Measurements from ENCODE around the gene TRIP6.
A peak's percentile ranks its signal among the peaks of the same experiment; 100 is the strongest.

Gene TRIP6

DNA sequence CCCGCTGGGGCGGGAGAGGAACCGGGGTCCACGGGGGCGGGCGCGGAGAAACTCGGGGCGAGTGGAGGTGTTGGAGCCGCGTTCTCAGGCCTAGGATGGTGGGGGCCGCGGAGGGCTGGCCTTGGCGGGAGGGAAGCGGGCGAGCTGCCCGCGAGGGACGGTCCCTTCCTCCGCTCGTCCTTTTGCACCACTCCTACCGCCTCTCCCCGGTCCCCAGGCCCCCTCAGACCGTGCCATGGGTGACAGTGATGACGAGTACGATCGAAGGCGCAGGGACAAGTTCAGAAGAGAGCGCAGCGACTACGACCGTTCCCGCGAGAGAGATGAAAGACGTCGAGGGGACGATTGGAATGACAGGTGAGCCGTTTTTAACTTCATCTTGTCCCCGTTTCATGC is 8.2 kb downstream of the TRIP6 start:
- Histone ChIP-seq H3K79me2 (peaks cover 36% of the 10 kb centered on the region), H3K36me3 (ENCODE audit: control insufficient read depth, insufficient read depth, low read length) (no peaks in the 10 kb centered on the region), H2AFZ (peak overlapping the region; percentile 90), H3K9me3 (ENCODE audit: control insufficient read depth, low read length) (no peaks in the 10 kb centered on the region), H3K9ac (peak overlapping the region; percentile 96), H3K27ac (peak overlapping the region; percentile 93), H3K4me3 (ENCODE audit: low read depth, low read length) (peak overlapping the region; percentile 97), H3K4me1 (peaks cover 16% of the 10 kb centered on the region), H3K4me2 (ENCODE audit: low read length) (peak overlapping the region; percentile 92), H3K27me3 (ENCODE audit: control insufficient read depth, insufficient read depth, low read length) (no peaks in the 10 kb centered on the region)
- TF ChIP-seq CTCF (IDR thresholded peaks at IDR 0.05): no peak

DNA sequence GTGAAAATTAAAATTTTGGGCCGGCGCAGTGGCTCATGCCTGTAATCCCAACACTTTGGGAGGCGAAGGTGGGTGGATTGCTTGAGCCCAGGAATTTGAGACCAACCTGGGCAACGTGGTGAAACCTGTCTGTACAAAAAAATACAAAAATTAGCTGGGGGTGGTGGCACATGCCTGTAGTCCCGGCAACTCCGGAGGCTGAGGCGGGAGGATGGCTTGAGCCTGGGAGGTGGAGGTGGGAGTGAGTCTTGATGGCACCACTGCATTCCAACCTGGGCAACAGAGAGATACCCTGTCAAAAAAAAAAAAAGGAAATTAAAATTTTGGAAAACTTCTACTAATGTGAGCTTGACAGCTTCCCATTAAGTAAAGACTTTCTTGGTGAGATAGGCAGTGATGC is 10.8 kb downstream of the TRIP6 start:
- H3K4me3 ChIP-seq (ENCODE audit: low read depth, low read length): no peak overlapping the region
- H3K79me2 ChIP-seq: peaks cover 40% of the 10 kb centered on the region
- no peak for TF ChIP-seq CTCF (IDR thresholded peaks at IDR 0.05)
- H3K36me3 ChIP-seq (ENCODE audit: control insufficient read depth, insufficient read depth, low read length): no peaks in the 10 kb centered on the region
- H2AFZ ChIP-seq: no peak overlapping the region
- no peaks in the 10 kb centered on the region for H3K9me3 ChIP-seq (ENCODE audit: control insufficient read depth, low read length)
- H3K27ac ChIP-seq: no peak overlapping the region
- H3K27me3 ChIP-seq (ENCODE audit: control insufficient read depth, insufficient read depth, low read length): no peaks in the 10 kb centered on the region
- H3K4me2 ChIP-seq (ENCODE audit: low read length): no peak overlapping the region
- H3K9ac ChIP-seq: no peak overlapping the region
- peaks cover 16% of the 10 kb centered on the region for H3K4me1 ChIP-seq

GRCh38 chr7:100878685-100879084 is 11.5 kb downstream of the TRIP6 start:
- Histone ChIP-seq H3K4me1 (peaks cover 16% of the 10 kb centered on the region), H2AFZ (no peak overlapping the region), H3K4me2 (ENCODE audit: low read length) (no peak overlapping the region), H3K36me3 (ENCODE audit: control insufficient read depth, insufficient read depth, low read length) (no peaks in the 10 kb centered on the region), H3K27me3 (ENCODE audit: control insufficient read depth, insufficient read depth, low read length) (no peaks in the 10 kb centered on the region), H3K27ac (no peak overlapping the region), H3K9me3 (ENCODE audit: control insufficient read depth, low read length) (no peaks in the 10 kb centered on the region), H3K9ac (no peak overlapping the region), H3K79me2 (peaks cover 40% of the 10 kb centered on the region), H3K4me3 (ENCODE audit: low read depth, low read length) (no peak overlapping the region)
- TF ChIP-seq CTCF (IDR thresholded peaks at IDR 0.05): no peak

DNA sequence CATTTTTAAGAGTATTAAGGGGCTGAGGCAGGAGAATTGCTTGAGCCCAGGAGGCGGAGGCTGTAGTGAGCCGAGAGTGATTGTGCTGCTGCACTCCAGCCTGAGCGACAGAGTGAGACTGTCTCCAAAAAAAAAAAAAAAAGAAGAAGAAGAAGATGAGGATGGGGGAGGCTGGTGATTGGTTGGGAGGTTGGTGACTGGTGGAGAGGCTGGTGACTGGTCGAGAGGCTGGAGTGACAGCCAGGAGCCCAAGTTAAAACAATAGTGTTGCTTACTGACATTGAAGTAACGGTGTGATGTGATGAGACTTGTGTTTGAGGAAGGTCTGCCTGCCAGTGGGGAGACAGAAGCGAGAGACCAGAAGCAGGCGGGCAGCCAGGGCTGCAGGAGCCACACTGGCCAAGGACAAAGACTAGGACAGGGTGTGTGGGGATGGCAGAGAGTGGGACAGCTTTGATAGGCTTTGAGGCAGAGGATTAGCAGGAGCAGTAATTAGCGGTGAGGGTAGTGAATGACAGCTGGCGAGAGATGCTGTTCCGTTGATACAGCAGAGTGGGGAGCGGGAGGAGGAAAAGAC is 12.6 kb downstream of the TRIP6 start:
- no peak for TF ChIP-seq CTCF (IDR thresholded peaks at IDR 0.05)
- Histone ChIP-seq H3K79me2 (peaks cover 42% of the 10 kb centered on the region), H3K27me3 (ENCODE audit: control insufficient read depth, insufficient read depth, low read length) (no peaks in the 10 kb centered on the region), H3K27ac (no peak overlapping the region), H3K4me1 (peaks cover 12% of the 10 kb centered on the region), H2AFZ (no peak overlapping the region), H3K36me3 (ENCODE audit: control insufficient read depth, insufficient read depth, low read length) (no peaks in the 10 kb centered on the region), H3K4me3 (ENCODE audit: low read depth, low read length) (no peak overlapping the region), H3K4me2 (ENCODE audit: low read length) (no peak overlapping the region), H3K9ac (no peak overlapping the region), H3K9me3 (ENCODE audit: control insufficient read depth, low read length) (no peaks in the 10 kb centered on the region)

DNA sequence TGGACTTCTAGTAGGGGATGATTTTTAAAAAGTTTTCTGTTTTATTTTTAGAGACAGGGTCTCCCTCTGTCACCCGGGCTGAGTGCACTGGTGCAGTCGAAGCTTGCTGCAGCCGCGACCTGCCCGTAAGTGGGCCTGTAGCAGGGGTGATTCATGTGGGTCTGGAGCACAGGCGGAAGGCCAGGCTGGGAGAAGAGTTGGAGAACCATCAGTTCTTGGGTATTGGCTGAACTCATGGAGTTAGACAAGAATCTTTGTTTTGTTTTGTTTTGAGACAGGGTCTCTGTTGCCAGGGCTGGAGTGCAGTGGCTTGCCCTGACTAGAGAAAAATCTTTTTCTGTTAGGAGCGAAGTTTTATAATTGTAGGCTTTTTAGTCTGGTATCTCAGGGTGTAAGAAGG is 13.5 kb downstream of the TRIP6 start:
- Histone ChIP-seq H3K9me3 (ENCODE audit: control insufficient read depth, low read length) (no peaks in the 10 kb centered on the region), H3K36me3 (ENCODE audit: control insufficient read depth, insufficient read depth, low read length) (no peaks in the 10 kb centered on the region), H3K27me3 (ENCODE audit: control insufficient read depth, insufficient read depth, low read length) (no peaks in the 10 kb centered on the region), H3K4me1 (peaks cover 11% of the 10 kb centered on the region), H3K79me2 (peaks cover 39% of the 10 kb centered on the region), H3K4me2 (ENCODE audit: low read length) (no peak overlapping the region), H3K4me3 (ENCODE audit: low read depth, low read length) (no peak overlapping the region), H3K27ac (no peak overlapping the region), H3K9ac (no peak overlapping the region), H2AFZ (no peak overlapping the region)
- TF ChIP-seq CTCF (IDR thresholded peaks at IDR 0.05): no peak

All from parathyroid adenoma (tissue), 2 donors.